CD4-positive, CD25-positive, alpha-beta regulatory T cell (primary cell): Measurements from ENCODE around the gene MRPL12. TPM values are rescaled to one million over a fixed set of nuclear protein-coding genes. Genes with fewer than 3 reads are reported as not detected.

ENCODE experiments used
- ATAC-seq, 2 donors: fragments of 150-1000 bp; cut with Tn5 transposase; one replicate each; pipeline ENCODE4 v1.10.0; 2021; ENCODE audit warnings: low read depth in 2 of 2, moderate number of reproducible peaks in 2 of 2, moderate library complexity in 1 of 2
- DNase-seq, 3 donors: peaks; one replicate each; pipeline versions ENCODE4 v3.0.0 to v3.0.0-alpha.2; 2012 to 2022; ENCODE audit warnings: mixed read lengths in 1 of 3
- H3K27ac ChIP-seq: one replicate; pipeline ENCODE4 v1.7.0; 2013; ENCODE audit warnings: mild to moderate bottlenecking, low read length; ENCODE audit not compliant: insufficient read depth, poor library complexity, severe bottlenecking
- H3K27me3 ChIP-seq: one replicate; pipeline ENCODE4 v1.7.0; 2013; ENCODE audit warnings: low read length; ENCODE audit not compliant: control insufficient read depth, insufficient read depth
- H3K36me3 ChIP-seq: one replicate; pipeline ENCODE4 v1.7.0; 2013; ENCODE audit warnings: mild to moderate bottlenecking, low read length, moderate library complexity; ENCODE audit not compliant: control insufficient read depth, insufficient read depth
- H3K4me1 ChIP-seq: 2 replicates; pipeline ENCODE4 v1.7.0; 2013; ENCODE audit warnings: mild to moderate bottlenecking, low read length; ENCODE audit not compliant: insufficient read depth, control insufficient read depth, poor library complexity, severe bottlenecking
- H3K4me3 ChIP-seq: one replicate; pipeline ENCODE4 v1.7.0; 2013; ENCODE audit warnings: low read depth, mild to moderate bottlenecking, low read length, moderate library complexity
- H3K9me3 ChIP-seq, 2 experiments: 1 replicate in 1 of 2; 2 replicates in 1 of 2; pipeline ENCODE4 v1.7.0; 2013; ENCODE audit warnings: low read length in 2 of 2, mild to moderate bottlenecking in 1 of 2, moderate library complexity in 1 of 2; ENCODE audit not compliant: control insufficient read depth in 2 of 2
- H3K27ac Mint-ChIP-seq, 3 donors: one replicate each; pipeline ENCODE4 v1.8.0; 2020 to 2022; ENCODE audit warnings: mild to moderate bottlenecking in 3 of 3, mixed read lengths in 3 of 3, moderate library complexity in 2 of 3
- H3K27me3 Mint-ChIP-seq: one replicate; pipeline ENCODE4 v1.8.0; 2022; ENCODE audit warnings: mild to moderate bottlenecking, mixed read lengths
- H3K36me3 Mint-ChIP-seq: one replicate; pipeline ENCODE4 v1.8.0; 2020; ENCODE audit warnings: mixed read lengths
- H3K4me1 Mint-ChIP-seq, 4 donors: one replicate each; pipeline ENCODE4 v1.8.0; 2020 to 2022; ENCODE audit warnings: mixed read lengths in 4 of 4, mild to moderate bottlenecking in 1 of 4
- H3K4me3 Mint-ChIP-seq, 4 donors: one replicate each; pipeline ENCODE4 v1.8.0; 2020 to 2022; ENCODE audit warnings: mild to moderate bottlenecking in 4 of 4, mixed read lengths in 4 of 4, moderate library complexity in 3 of 4
- H3K9me3 Mint-ChIP-seq, 7 donors: one replicate each; pipeline ENCODE4 v1.8.0; 2020 to 2022; ENCODE audit warnings: mixed read lengths in 7 of 7, mild to moderate bottlenecking in 3 of 7, moderate library complexity in 2 of 7
- polyA plus RNA-seq, 4 donors: library from polyadenylated mRNA; unstranded; fragments of 300-500 nt; fragmentation: Illumina TruSeq; gene quantifications; one replicate each; pipeline ENCODE4 v1.2.3, GENCODE V29; 2021
- total RNA-seq: library from RNA; stranded (reverse); gene quantifications from one replicate; pipeline ENCODE4 v1.2.3, GENCODE V29; 2022

MRPL12 gene
- total and polyA plus RNA-seq, 5 donors from 2014 or later: 18.5 to 49.2 (median 45.4) TPM

GRCh38 chr17:81696218-81696941 lies 6.8 kb upstream of the MRPL12 start:
- Histone ChIP-seq H3K4me3 (no peak overlapping the region), H3K4me1 (peaks cover 5% of the 10 kb centered on the region), H3K9me3 (no peaks in the 10 kb centered on the region), H3K27ac (no peak overlapping the region), H3K36me3 (peaks cover 59% of the 10 kb centered on the region), H3K27me3 (no peaks in the 10 kb centered on the region)
- Mint-ChIP-seq H3K27me3 (no peaks in the 10 kb centered on the region), H3K4me1 (peaks cover 0 to 7% (median 0%) of the 10 kb centered on the region in 4 donors), H3K27ac (no peak overlapping the region), H3K4me3 (no peak overlapping the region), H3K9me3 (no peaks in the 10 kb centered on the region), H3K36me3 (peaks cover 9% of the 10 kb centered on the region)
- ATAC-seq (no peak), DNase-seq (no peak)

DNA sequence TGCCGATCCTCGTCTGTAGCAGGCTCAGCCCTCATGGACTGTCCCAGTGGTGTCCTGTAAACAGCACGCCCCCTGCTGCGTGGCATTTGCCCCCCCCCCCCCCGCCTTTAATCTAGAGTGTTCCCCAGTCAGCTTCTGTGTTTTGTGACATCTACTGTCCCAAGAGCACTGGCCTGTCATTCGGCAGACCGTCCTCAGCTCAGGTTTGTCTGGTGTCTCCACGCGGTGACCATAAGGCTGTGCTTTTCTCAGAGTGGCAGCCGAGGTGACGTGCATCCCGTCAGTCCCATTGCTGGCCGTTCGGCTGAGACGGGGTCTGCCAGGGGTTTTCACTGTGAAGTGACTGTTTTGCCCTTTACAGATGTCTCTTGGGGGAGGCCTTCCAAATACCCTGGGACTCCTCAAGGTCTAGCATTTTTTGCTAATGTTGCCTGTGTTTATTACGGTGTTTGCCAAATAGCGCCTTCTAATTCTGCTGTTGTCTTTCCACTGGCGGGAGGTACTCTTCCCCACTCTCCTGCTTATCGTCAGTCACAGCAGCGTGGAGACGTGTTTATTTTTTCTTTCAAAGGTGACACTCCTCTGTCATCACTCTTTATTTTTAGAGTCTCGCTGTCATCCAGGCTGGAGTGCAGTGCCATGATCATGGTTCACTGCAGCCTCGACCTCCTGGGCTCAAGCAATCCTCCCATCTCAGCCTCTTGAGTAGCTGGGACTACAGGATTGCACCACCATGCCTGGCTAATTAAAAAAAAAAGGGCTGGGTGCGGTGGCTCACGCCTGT lies 5.7 kb upstream of the MRPL12 start:
- Histone ChIP-seq H3K4me1 (peaks cover 16% of the 10 kb centered on the region), H3K27ac (no peak overlapping the region), H3K36me3 (peaks cover 49% of the 10 kb centered on the region), H3K27me3 (no peaks in the 10 kb centered on the region), H3K4me3 (no peak overlapping the region), H3K9me3 (no peaks in the 10 kb centered on the region)
- no peak for ATAC-seq
- Mint-ChIP-seq H3K4me1 (peaks cover 0 to 16% (median 2%) of the 10 kb centered on the region in 4 donors), H3K4me3 (no peak overlapping the region), H3K9me3 (no peaks in the 10 kb centered on the region), H3K27ac (no peak overlapping the region), H3K27me3 (no peaks in the 10 kb centered on the region), H3K36me3 (peaks cover 9% of the 10 kb centered on the region)
- DNase-seq: no peak

- ATAC-seq: no peak
- DNase-seq: no peak
- peaks cover 29% of the 10 kb centered on the region for H3K36me3 ChIP-seq
- no peak overlapping the region for H3K4me3 ChIP-seq
- no peaks in the 10 kb centered on the region for H3K27me3 ChIP-seq
- H3K9me3 Mint-ChIP-seq: no peaks in the 10 kb centered on the region
- peaks cover 11% of the 10 kb centered on the region for H3K36me3 Mint-ChIP-seq
- peaks cover 0 to 39% (median 6%) of the 10 kb centered on the region in 4 donors for H3K4me1 Mint-ChIP-seq
- H3K27ac ChIP-seq: no peak overlapping the region
- H3K4me1 ChIP-seq: peaks cover 35% of the 10 kb centered on the region
- peak overlapping the region in 3 of 4 donors; percentile 27 to 94 (median 58) for H3K4me3 Mint-ChIP-seq
- H3K27me3 Mint-ChIP-seq: no peaks in the 10 kb centered on the region
- H3K27ac Mint-ChIP-seq: peak overlapping the region in 1 of 3 donors; percentile 79
- H3K9me3 ChIP-seq: no peaks in the 10 kb centered on the region
These were observed 2.5 kb upstream of the MRPL12 start for GRCh38 chr17:81700353-81701287.

- ATAC-seq: no peak
- peak overlapping the region; percentile 47 for H3K27ac ChIP-seq
- no peak for DNase-seq
- H3K4me1 Mint-ChIP-seq: peaks cover 0 to 44% (median 6%) of the 10 kb centered on the region in 4 donors
- H3K36me3 ChIP-seq: peaks cover 24% of the 10 kb centered on the region
- H3K4me3 Mint-ChIP-seq: peak overlapping the region; percentile 63 to 94 (median 90)
- no peaks in the 10 kb centered on the region for H3K9me3 Mint-ChIP-seq
- H3K27me3 ChIP-seq: no peaks in the 10 kb centered on the region
- no peaks in the 10 kb centered on the region for H3K27me3 Mint-ChIP-seq
- H3K4me1 ChIP-seq: peaks cover 35% of the 10 kb centered on the region
- H3K9me3 ChIP-seq: no peaks in the 10 kb centered on the region
- H3K27ac Mint-ChIP-seq: peak overlapping the region in 1 of 3 donors; percentile 14
- H3K36me3 Mint-ChIP-seq: peaks cover 16% of the 10 kb centered on the region
- H3K4me3 ChIP-seq: no peak overlapping the region
These were observed 1.7 kb upstream of the MRPL12 start for GRCh38 chr17:81701288-81702071.

- H3K27me3 Mint-ChIP-seq: no peaks in the 10 kb centered on the region
- peak overlapping the region in 2 of 3 donors; percentile 82 to 85 for H3K27ac Mint-ChIP-seq
- H3K36me3 Mint-ChIP-seq: peaks cover 9% of the 10 kb centered on the region
- peak overlapping the region; percentile 82 to 94 (median 90) for H3K4me3 Mint-ChIP-seq
- Histone ChIP-seq H3K27me3 (no peaks in the 10 kb centered on the region), H3K36me3 (peaks cover 8% of the 10 kb centered on the region), H3K4me1 (peaks cover 35% of the 10 kb centered on the region), H3K27ac (peak overlapping the region; percentile 92), H3K9me3 (no peaks in the 10 kb centered on the region), H3K4me3 (peak overlapping the region; percentile 77)
- DNase-seq (peak in 1 of 3 donors; percentile 40), ATAC-seq (no peak)
- no peaks in the 10 kb centered on the region for H3K9me3 Mint-ChIP-seq
- peaks cover 0 to 44% (median 6%) of the 10 kb centered on the region in 4 donors for H3K4me1 Mint-ChIP-seq
These were observed 834 bp downstream of the MRPL12 start for GRCh38 chr17:81703747-81704654.

GRCh38 chr17:81705518-81706231 lies 2.5 kb downstream of the MRPL12 start:
- peak overlapping the region in 1 of 3 donors; percentile 91 for H3K27ac Mint-ChIP-seq
- H3K9me3 Mint-ChIP-seq: no peaks in the 10 kb centered on the region
- peaks cover 7% of the 10 kb centered on the region for H3K36me3 Mint-ChIP-seq
- peak overlapping the region; percentile 19 to 85 (median 52) for H3K4me3 Mint-ChIP-seq
- H3K9me3 ChIP-seq: no peaks in the 10 kb centered on the region
- peaks cover 4% of the 10 kb centered on the region for H3K36me3 ChIP-seq
- H3K27me3 ChIP-seq: no peaks in the 10 kb centered on the region
- no peak overlapping the region for H3K27ac ChIP-seq
- H3K4me1 ChIP-seq: peaks cover 42% of the 10 kb centered on the region
- DNase-seq (no peak), ATAC-seq (no peak)
- H3K4me1 Mint-ChIP-seq: peaks cover 0 to 46% (median 6%) of the 10 kb centered on the region in 4 donors
- H3K4me3 ChIP-seq: no peak overlapping the region
- H3K27me3 Mint-ChIP-seq: no peaks in the 10 kb centered on the region
